ENCODE data around the gene ARHGEF17. TPM values are rescaled to one million over a fixed set of nuclear protein-coding genes. Genes with fewer than 3 reads are reported as not detected.
A peak's percentile ranks its signal among the peaks of the same experiment; 100 is the strongest.

Gene ARHGEF17
- total and polyA plus RNA-seq, 5 donors from 2014 or later = 0.47 TPM; not detected in 4

DNA sequence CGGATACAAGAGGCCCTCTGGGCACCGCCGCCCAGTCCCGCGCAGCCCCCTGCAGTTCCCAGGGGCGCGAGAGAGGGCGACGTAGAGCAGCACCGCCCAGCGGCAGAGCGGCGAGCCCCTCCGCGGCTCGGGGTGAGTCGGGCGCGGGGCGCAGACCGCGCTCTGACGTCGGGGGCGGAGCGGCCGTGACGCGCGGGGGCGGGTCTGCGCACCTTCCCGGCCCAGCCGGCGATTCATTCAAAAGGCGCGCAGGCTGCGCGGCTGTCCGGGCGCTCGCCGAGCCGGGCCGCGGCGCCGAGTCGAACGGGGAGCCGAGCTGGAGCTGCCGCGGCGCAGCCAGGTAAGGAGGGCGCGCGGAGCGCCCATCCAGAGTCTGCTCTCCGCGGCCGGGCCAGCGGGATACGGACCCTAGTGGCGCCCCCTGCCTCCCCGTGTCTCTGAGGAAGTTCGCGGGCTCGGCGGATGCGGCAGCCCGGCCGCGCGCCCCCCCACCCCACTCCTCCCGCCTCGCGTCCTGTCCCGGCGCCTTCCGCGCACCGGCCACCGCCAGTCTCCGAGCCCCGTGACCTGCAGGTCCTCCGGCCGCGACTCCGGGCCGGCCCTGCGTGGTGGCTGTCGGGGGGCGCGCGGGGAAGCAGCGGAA is 68.2 kb downstream of the ARHGEF17 start, which contains the start of gene RELT:
Gene RELT (plus strand): TSS at position 240 of the 643 bp plus-strand sequence. CDS start 12,738 bp downstream, outside the sequence.
- Histone ChIP-seq H3K36me3 (ENCODE audit: control insufficient read depth, insufficient read depth, low read length) (no peaks in the 10 kb centered on the region), H3K4me3 (ENCODE audit: low read depth, low read length) (peak within 1 kb of the TSS; percentile 67), H3K4me1 (ENCODE audit: control insufficient read depth, insufficient read depth, low read length, poor library complexity, severe bottlenecking) (peaks cover 19% of the 10 kb centered on the region), H3K27me3 (ENCODE audit: control insufficient read depth, insufficient read depth, low read length) (no peaks in the 10 kb centered on the region), H3K9me3 (ENCODE audit: control insufficient read depth in 2 of 2, low read length in 2 of 2) (no peaks in the 10 kb centered on the region), H3K27ac (ENCODE audit: insufficient read depth, low read length, poor library complexity, severe bottlenecking) (peak within 1 kb of the TSS; percentile 91)
- H3K27ac Mint-ChIP-seq = peak within 1 kb of the TSS; percentile 97 to 99 (median 98)
- H3K4me3 Mint-ChIP-seq = peak within 1 kb of the TSS; percentile 93 to 98 (median 95)
- no peaks in the 10 kb centered on the region for H3K27me3 Mint-ChIP-seq
- peaks cover 5 to 50% (median 37%) of the 10 kb centered on the region in 4 donors for H3K4me1 Mint-ChIP-seq
- H3K36me3 Mint-ChIP-seq = no peaks in the 10 kb centered on the region
- no peaks in the 10 kb centered on the region for H3K9me3 Mint-ChIP-seq
- ATAC-seq (ENCODE audit: low read depth in 2 of 2) (peak; percentile 94 to 96), DNase-seq (peak; percentile 85 to 95 (median 94))

DNA sequence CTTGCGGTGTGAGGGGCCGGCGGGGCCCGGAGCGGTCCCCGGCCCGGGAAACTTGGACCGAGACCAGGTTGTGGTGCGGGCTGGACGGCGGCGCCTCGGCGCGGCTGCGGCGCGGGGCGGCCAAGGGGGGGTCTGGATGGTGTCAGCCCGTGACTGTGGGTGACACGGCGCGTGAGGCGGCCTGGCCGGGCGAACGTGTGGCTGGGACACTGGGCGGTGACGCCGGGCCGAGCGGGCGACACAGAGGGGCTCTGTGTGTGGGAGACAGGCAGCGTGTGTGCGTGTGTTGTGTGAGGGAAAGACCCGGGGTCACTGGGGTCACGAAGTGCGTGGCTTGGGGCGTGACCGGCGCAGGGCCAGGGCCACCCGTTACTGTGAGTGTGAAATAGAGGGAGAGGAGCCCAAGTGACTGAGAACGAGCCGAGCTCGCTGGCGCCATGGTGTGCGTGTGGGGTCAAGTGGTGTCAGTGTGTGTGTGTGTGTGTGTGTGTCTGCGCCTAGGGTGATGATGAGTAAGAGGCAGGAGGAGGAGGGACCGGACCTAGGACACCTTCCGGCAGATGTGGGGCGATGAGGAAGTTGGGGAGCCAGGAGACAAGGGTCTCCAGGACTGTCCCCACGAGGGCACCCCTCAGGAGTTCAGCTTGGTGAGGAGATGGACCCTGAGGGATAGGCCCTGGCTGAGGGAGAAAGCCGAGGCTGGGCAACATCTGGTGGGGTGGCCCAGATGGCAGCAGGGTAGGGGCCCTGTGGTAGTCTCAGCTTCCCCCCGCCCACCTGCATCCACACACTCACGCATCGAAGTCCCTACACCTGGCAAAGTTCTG is 68.9 kb downstream of the ARHGEF17 start:
- peak overlapping the region; percentile 93 to 98 (median 95) for H3K4me3 Mint-ChIP-seq
- H3K4me1 Mint-ChIP-seq = peaks cover 5 to 51% (median 36%) of the 10 kb centered on the region in 4 donors
- H3K27me3 Mint-ChIP-seq = no peaks in the 10 kb centered on the region
- H3K9me3 ChIP-seq (ENCODE audit: control insufficient read depth in 2 of 2, low read length in 2 of 2) = no peaks in the 10 kb centered on the region
- H3K4me1 ChIP-seq (ENCODE audit: control insufficient read depth, insufficient read depth, low read length, poor library complexity, severe bottlenecking) = peaks cover 20% of the 10 kb centered on the region
- H3K9me3 Mint-ChIP-seq = no peaks in the 10 kb centered on the region
- peak; percentile 4 to 12 for ATAC-seq (ENCODE audit: low read depth in 2 of 2)
- peak overlapping the region; percentile 91 for H3K27ac ChIP-seq (ENCODE audit: insufficient read depth, low read length, poor library complexity, severe bottlenecking)
- no peaks in the 10 kb centered on the region for H3K36me3 ChIP-seq (ENCODE audit: control insufficient read depth, insufficient read depth, low read length)
- H3K27me3 ChIP-seq (ENCODE audit: control insufficient read depth, insufficient read depth, low read length) = no peaks in the 10 kb centered on the region
- no peaks in the 10 kb centered on the region for H3K36me3 Mint-ChIP-seq
- DNase-seq = peak; percentile 51 to 78 (median 66)
- H3K27ac Mint-ChIP-seq = peak overlapping the region; percentile 97 to 99 (median 98)
- H3K4me3 ChIP-seq (ENCODE audit: low read depth, low read length) = peak overlapping the region; percentile 67

GRCh38 chr11:73379189-73379880 is 71.3 kb downstream of the ARHGEF17 start:
- Mint-ChIP-seq H3K9me3 (no peaks in the 10 kb centered on the region), H3K36me3 (no peaks in the 10 kb centered on the region), H3K4me3 (peak overlapping the region in 3 of 4 donors; percentile 43 to 98 (median 95)), H3K4me1 (peaks cover 5 to 71% (median 47%) of the 10 kb centered on the region in 4 donors), H3K27me3 (no peaks in the 10 kb centered on the region), H3K27ac (peak overlapping the region; percentile 43 to 99 (median 80))
- no peaks in the 10 kb centered on the region for H3K36me3 ChIP-seq (ENCODE audit: control insufficient read depth, insufficient read depth, low read length)
- no peak overlapping the region for H3K4me3 ChIP-seq (ENCODE audit: low read depth, low read length)
- no peak for DNase-seq
- peaks cover 40% of the 10 kb centered on the region for H3K4me1 ChIP-seq (ENCODE audit: control insufficient read depth, insufficient read depth, low read length, poor library complexity, severe bottlenecking)
- H3K9me3 ChIP-seq (ENCODE audit: control insufficient read depth in 2 of 2, low read length in 2 of 2) = no peaks in the 10 kb centered on the region
- ATAC-seq (ENCODE audit: low read depth in 2 of 2) = no peak
- no peaks in the 10 kb centered on the region for H3K27me3 ChIP-seq (ENCODE audit: control insufficient read depth, insufficient read depth, low read length)
- H3K27ac ChIP-seq (ENCODE audit: insufficient read depth, low read length, poor library complexity, severe bottlenecking) = no peak overlapping the region

- H3K4me1 ChIP-seq (ENCODE audit: control insufficient read depth, insufficient read depth, low read length, poor library complexity, severe bottlenecking) = peaks cover 50% of the 10 kb centered on the region
- no peaks in the 10 kb centered on the region for H3K9me3 Mint-ChIP-seq
- ATAC-seq (ENCODE audit: low read depth in 2 of 2) = no peak
- no peaks in the 10 kb centered on the region for H3K36me3 Mint-ChIP-seq
- H3K4me1 Mint-ChIP-seq = peaks cover 5 to 76% (median 53%) of the 10 kb centered on the region in 4 donors
- no peaks in the 10 kb centered on the region for H3K27me3 ChIP-seq (ENCODE audit: control insufficient read depth, insufficient read depth, low read length)
- H3K27me3 Mint-ChIP-seq = no peaks in the 10 kb centered on the region
- H3K4me3 ChIP-seq (ENCODE audit: low read depth, low read length) = no peak overlapping the region
- no peak for DNase-seq
- no peak overlapping the region for H3K4me3 Mint-ChIP-seq
- H3K27ac ChIP-seq (ENCODE audit: insufficient read depth, low read length, poor library complexity, severe bottlenecking) = no peak overlapping the region
- no peaks in the 10 kb centered on the region for H3K36me3 ChIP-seq (ENCODE audit: control insufficient read depth, insufficient read depth, low read length)
- H3K9me3 ChIP-seq (ENCODE audit: control insufficient read depth in 2 of 2, low read length in 2 of 2) = no peaks in the 10 kb centered on the region
- H3K27ac Mint-ChIP-seq = peak overlapping the region in 1 of 3 donors; percentile 52
These were observed 72.3 kb downstream of the ARHGEF17 start for GRCh38 chr11:73380331-73380730.

DNA sequence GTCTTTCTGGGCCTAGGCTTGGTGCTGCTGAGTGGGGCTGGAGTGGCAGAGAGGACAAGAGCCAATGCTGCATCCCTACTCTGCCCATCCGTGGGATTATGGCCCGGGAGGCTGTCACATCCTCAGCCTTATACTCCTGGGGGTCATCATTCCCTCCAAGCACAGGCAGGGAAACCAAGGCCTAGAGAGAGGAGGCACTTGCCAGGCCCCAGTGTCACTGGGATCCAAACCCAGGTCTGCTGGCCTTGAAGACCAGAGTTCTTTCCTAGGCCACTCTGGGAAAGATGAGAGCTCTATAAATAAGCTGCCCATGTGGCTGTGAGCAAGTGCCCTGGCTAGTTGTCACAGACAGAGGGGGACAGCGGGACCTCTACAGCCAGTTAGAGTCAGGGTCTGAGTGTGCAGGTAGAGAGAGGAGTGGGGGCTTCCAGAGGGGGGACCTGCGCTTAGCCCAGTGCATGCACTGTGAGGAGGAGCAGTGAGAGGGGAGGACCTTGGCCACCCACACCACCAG is 72.9 kb downstream of the ARHGEF17 start:
- H3K4me1 Mint-ChIP-seq = peaks cover 5 to 76% (median 52%) of the 10 kb centered on the region in 4 donors
- H3K27me3 Mint-ChIP-seq = no peaks in the 10 kb centered on the region
- no peak overlapping the region for H3K4me3 Mint-ChIP-seq
- no peaks in the 10 kb centered on the region for H3K9me3 Mint-ChIP-seq
- Histone ChIP-seq H3K9me3 (ENCODE audit: control insufficient read depth in 2 of 2, low read length in 2 of 2) (no peaks in the 10 kb centered on the region), H3K4me1 (ENCODE audit: control insufficient read depth, insufficient read depth, low read length, poor library complexity, severe bottlenecking) (peaks cover 50% of the 10 kb centered on the region), H3K36me3 (ENCODE audit: control insufficient read depth, insufficient read depth, low read length) (no peaks in the 10 kb centered on the region), H3K27me3 (ENCODE audit: control insufficient read depth, insufficient read depth, low read length) (no peaks in the 10 kb centered on the region), H3K4me3 (ENCODE audit: low read depth, low read length) (no peak overlapping the region), H3K27ac (ENCODE audit: insufficient read depth, low read length, poor library complexity, severe bottlenecking) (no peak overlapping the region)
- DNase-seq = no peak
- H3K36me3 Mint-ChIP-seq = no peaks in the 10 kb centered on the region
- no peak for ATAC-seq (ENCODE audit: low read depth in 2 of 2)
- peak overlapping the region in 2 of 3 donors; percentile 52 to 67 for H3K27ac Mint-ChIP-seq

DNA sequence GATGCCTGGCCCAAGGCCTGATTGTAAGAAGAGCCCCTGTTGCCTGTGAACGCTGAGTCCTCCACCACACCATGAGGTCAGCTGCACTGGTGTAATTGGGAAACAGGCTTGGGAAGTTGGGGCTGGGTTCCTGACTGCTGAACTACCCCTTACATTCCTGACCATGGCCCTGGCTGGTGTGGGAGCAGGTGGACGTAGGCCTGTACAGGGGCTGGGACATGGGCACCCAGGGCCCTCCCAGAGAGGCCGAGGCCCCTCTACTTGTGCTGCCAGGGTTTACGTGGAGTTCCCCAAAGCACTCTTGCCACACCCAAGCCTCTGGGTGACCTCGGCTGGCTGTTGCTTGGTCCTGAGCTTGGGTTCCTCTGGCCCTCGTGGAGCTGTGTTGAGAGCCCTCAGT is 73.5 kb downstream of the ARHGEF17 start:
- H3K9me3 Mint-ChIP-seq = no peaks in the 10 kb centered on the region
- ATAC-seq (ENCODE audit: low read depth in 2 of 2) = no peak
- DNase-seq = no peak
- no peaks in the 10 kb centered on the region for H3K9me3 ChIP-seq (ENCODE audit: control insufficient read depth in 2 of 2, low read length in 2 of 2)
- no peaks in the 10 kb centered on the region for H3K27me3 Mint-ChIP-seq
- H3K4me1 ChIP-seq (ENCODE audit: control insufficient read depth, insufficient read depth, low read length, poor library complexity, severe bottlenecking) = peaks cover 54% of the 10 kb centered on the region
- no peak overlapping the region for H3K27ac ChIP-seq (ENCODE audit: insufficient read depth, low read length, poor library complexity, severe bottlenecking)
- H3K4me3 Mint-ChIP-seq = no peak overlapping the region
- peaks cover 5 to 81% (median 55%) of the 10 kb centered on the region in 4 donors for H3K4me1 Mint-ChIP-seq
- no peaks in the 10 kb centered on the region for H3K36me3 Mint-ChIP-seq
- no peak overlapping the region for H3K4me3 ChIP-seq (ENCODE audit: low read depth, low read length)
- no peaks in the 10 kb centered on the region for H3K27me3 ChIP-seq (ENCODE audit: control insufficient read depth, insufficient read depth, low read length)
- no peak overlapping the region for H3K27ac Mint-ChIP-seq
- no peaks in the 10 kb centered on the region for H3K36me3 ChIP-seq (ENCODE audit: control insufficient read depth, insufficient read depth, low read length)

GRCh38 chr11:73382183-73382582 is 74.1 kb downstream of the ARHGEF17 start:
- H3K4me1 Mint-ChIP-seq = peaks cover 1 to 83% (median 54%) of the 10 kb centered on the region in 4 donors
- peak overlapping the region in 1 of 3 donors; percentile 78 for H3K27ac Mint-ChIP-seq
- ATAC-seq (ENCODE audit: low read depth in 2 of 2) (no peak), DNase-seq (no peak)
- Histone ChIP-seq H3K36me3 (ENCODE audit: control insufficient read depth, insufficient read depth, low read length) (no peaks in the 10 kb centered on the region), H3K27me3 (ENCODE audit: control insufficient read depth, insufficient read depth, low read length) (no peaks in the 10 kb centered on the region), H3K4me1 (ENCODE audit: control insufficient read depth, insufficient read depth, low read length, poor library complexity, severe bottlenecking) (peaks cover 48% of the 10 kb centered on the region), H3K9me3 (ENCODE audit: control insufficient read depth in 2 of 2, low read length in 2 of 2) (no peaks in the 10 kb centered on the region), H3K4me3 (ENCODE audit: low read depth, low read length) (no peak overlapping the region), H3K27ac (ENCODE audit: insufficient read depth, low read length, poor library complexity, severe bottlenecking) (no peak overlapping the region)
- peak overlapping the region in 1 of 4 donors; percentile 41 for H3K4me3 Mint-ChIP-seq
- H3K36me3 Mint-ChIP-seq = no peaks in the 10 kb centered on the region
- no peaks in the 10 kb centered on the region for H3K9me3 Mint-ChIP-seq
- H3K27me3 Mint-ChIP-seq = no peaks in the 10 kb centered on the region
